Mesenchymal stem cell (in vitro differentiated cells and primary cell): ENCODE measurements around the gene GBA2.

Experiments
- small RNA-seq: library from polyadenylated mRNA; stranded (forward); fragments of <200 nt; extraction: miRNeasy Mini kit (QIAGEN cat#:217004); gene quantifications from one replicate; pipeline ENCODE3, GENCODE V24; 2013; ENCODE audit warnings: low read depth

Gene GBA2

Small RNA genes lying within 50 kb of the gene (small RNA-seq; reads per million reads assigned to genes)
- gene MIR6853 = 0.86 reads per million
